HCT116 (cell line): ENCODE results near the gene GAD2. TPM values are rescaled to one million over a fixed set of nuclear protein-coding genes. Genes with fewer than 3 reads are reported as not detected.

Experiments
- ATAC-seq: fragments of 200-7000 bp; cut with Tn5 transposase; 2 replicates; pipeline ENCODE4 v1.9.1; 2020; ENCODE audit warnings: mild to moderate bottlenecking, moderate library complexity
- BruUV-seq: library from RNA; stranded (reverse); fragments of 400-500 nt; replicated peaks from 2 replicates; lab custom pipeline; 2021; lab: Mats Ljungman, UMichigan
- CTCF ChIA-PET: fragments of 300-600 bp; sonication (Branson Sonifier 250); formaldehyde crosslinking; loops from one replicate; lab custom pipeline; 2021; ENCODE audit warnings: antibody characterized with exemption; lab: Charles Lee
- POLR2A ChIA-PET: fragments of 300-600, 350-600 bp; sonication (Branson Sonifier 250); formaldehyde crosslinking; loops from one replicate; lab custom pipeline; 2021; ENCODE audit warnings: antibody characterized with exemption; lab: Charles Lee
- RAD21 ChIA-PET, 2 experiments: fragments of 300-600 bp; sonication (Branson Sonifier 250); formaldehyde crosslinking; loops; one replicate each; lab custom pipeline; 2023; ENCODE audit warnings: low total read pairs in 2 of 2; ENCODE audit not compliant: uncharacterized antibody in 2 of 2, unreplicated experiment in 2 of 2, low non-redundant PET in 1 of 2; lab: Charles Lee
- DNase-seq: peaks from one replicate; pipeline ENCODE4 v3.0.0-alpha.2; 2010; ENCODE audit warnings: low read depth, low spot score
- H2AFZ ChIP-seq: fragments of 200-600 bp; shearing (Covaris generic), sonication (generic); 2 replicates; pipeline ENCODE4 v1.6.1; 2017; ENCODE audit warnings: low read depth, mixed run types, mixed read lengths, antibody characterized with exemption, low read length; ENCODE audit not compliant: poor library complexity, severe bottlenecking
- H3K27ac ChIP-seq: 2 replicates; pipeline ENCODE4 v1.5.1; 2012; ENCODE audit warnings: low read depth, low read length
- H3K27me3 ChIP-seq: fragments of 200-600 bp; sonication (generic); 2 replicates; pipeline ENCODE4 v1.6.1; 2016; ENCODE audit warnings: mixed run types, low read length, mixed read lengths; ENCODE audit not compliant: insufficient read depth
- H3K36me3 ChIP-seq, 2 experiments: fragments of 200-500 bp in 1 of 2; fragments of 200-600 bp in 1 of 2; sonication (Bioruptor generic) in 1 of 2; sonication (generic) in 1 of 2; 2 replicates each; pipeline versions ENCODE4 v1.5.1 to v1.6.1; 2014 to 2016; ENCODE audit warnings: low read length in 2 of 2, inconsistent platforms in 1 of 2, mixed read lengths in 1 of 2, mixed run types in 1 of 2; ENCODE audit not compliant: insufficient read depth in 2 of 2, control insufficient read depth in 1 of 2
- H3K4me1 ChIP-seq, 2 experiments: fragments of 200-600 bp in 1 of 2; sonication (generic) in 1 of 2; 2 replicates each; pipeline versions ENCODE4 v1.5.1 to v1.6.1; 2012 to 2017; ENCODE audit warnings: low read length in 2 of 2, inconsistent platforms in 1 of 2, mild to moderate bottlenecking in 1 of 2, mixed read lengths in 1 of 2, mixed run types in 1 of 2, moderate library complexity in 1 of 2; ENCODE audit not compliant: insufficient read depth in 2 of 2, control insufficient read depth in 1 of 2
- H3K4me2 ChIP-seq: fragments of 200-600 bp; sonication (generic); 2 replicates; pipeline ENCODE4 v1.6.1; 2017; ENCODE audit warnings: mixed run types, low read length, mixed read lengths
- H3K4me3 ChIP-seq, 2 experiments: fragments of 200-600 bp in 1 of 2; sonication (generic) in 1 of 2; replicated peaks in 1 of 2; 2 replicates each; pipeline ENCODE4 v1.5.1; 2011 to 2016; ENCODE audit warnings: low read length in 2 of 2, control low read depth in 1 of 2, low read depth in 1 of 2, mild to moderate bottlenecking in 1 of 2, mixed read lengths in 1 of 2, mixed run types in 1 of 2
- H3K79me2 ChIP-seq: fragments of 200-600 bp; sonication (generic); 2 replicates; pipeline ENCODE4 v1.6.1; 2017; ENCODE audit warnings: mild to moderate bottlenecking, mixed run types, low read length, moderate library complexity, mixed read lengths; ENCODE audit not compliant: insufficient read depth
- H3K9ac ChIP-seq: fragments of 200-600 bp; sonication (generic); 2 replicates; pipeline ENCODE4 v1.6.1; 2016; ENCODE audit warnings: low read length, mixed read lengths
- H3K9me2 ChIP-seq: fragments of 200-600 bp; sonication (generic), shearing (Covaris generic); 2 replicates; pipeline ENCODE4 v1.6.1; 2017; ENCODE audit warnings: mixed run types, mild to moderate bottlenecking, moderate library complexity; ENCODE audit not compliant: insufficient read depth
- H3K9me3 ChIP-seq, 2 experiments: fragments of 200-500 bp in 1 of 2; fragments of 200-600 bp in 1 of 2; sonication (Bioruptor generic) in 1 of 2; sonication (generic) in 1 of 2; 2 replicates each; pipeline ENCODE4 v1.6.1; 2014 to 2017; ENCODE audit warnings: low read length in 2 of 2, mixed read lengths in 2 of 2, inconsistent platforms in 1 of 2, low read depth in 1 of 2, mild to moderate bottlenecking in 1 of 2, mixed run types in 1 of 2, moderate library complexity in 1 of 2; ENCODE audit not compliant: control insufficient read depth in 1 of 2, insufficient read depth in 1 of 2
- H4K20me1 ChIP-seq: fragments of 200-600 bp; sonication (generic), shearing (Covaris generic); 2 replicates; pipeline ENCODE4 v1.6.1; 2017; ENCODE audit warnings: mixed run types, mild to moderate bottlenecking, moderate library complexity; ENCODE audit not compliant: insufficient read depth
- CEBPB ChIP-seq: IDR thresholded peaks from 2 replicates; pipeline ENCODE4 v1.6.1; 2012; ENCODE audit warnings: low read depth
- EZH2 ChIP-seq: fragments of 200-600 bp; sonication (generic); IDR thresholded peaks from 2 replicates; pipeline ENCODE4 v1.6.1; 2017; ENCODE audit warnings: antibody characterized with exemption, mixed run types
- EZH2phosphoT487 ChIP-seq: fragments of 200-600 bp; IDR thresholded peaks from 2 replicates; pipeline ENCODE4 v1.6.1; 2018; ENCODE audit warnings: antibody characterized with exemption, borderline replicate concordance
- JUND ChIP-seq: IDR thresholded peaks from 2 replicates; pipeline ENCODE4 v1.6.1; 2012
- POLR2AphosphoS5 ChIP-seq: IDR thresholded peaks from 2 replicates; pipeline ENCODE4 v1.6.1; 2011; ENCODE audit warnings: mild to moderate bottlenecking, low read depth, low read length, moderate library complexity
- RAD21 ChIP-seq: IDR thresholded peaks from 2 replicates; pipeline ENCODE4 v1.6.1; 2012; ENCODE audit warnings: low read depth, mild to moderate bottlenecking
- TCF7L2 ChIP-seq: IDR thresholded peaks from 2 replicates; pipeline ENCODE4 v1.7.0; 2011; ENCODE audit warnings: borderline replicate concordance, inconsistent platforms; ENCODE audit not compliant: insufficient read depth, insufficient read length; ENCODE audit errors: extremely low read depth
- ZFX ChIP-seq: fragments of 450-650 bp; IDR thresholded peaks from 2 replicates; pipeline ENCODE4 v1.6.1; 2017
- intact Hi-C: fragments of 100-400 bp; cut with micrococcal nuclease; formaldehyde crosslinking; loops from 2 replicates; pipeline ENCODE4 v1.10.0; 2022
- total RNA-seq: library from RNA; stranded (reverse); gene quantifications from one replicate; pipeline ENCODE4 v1.2.1, GENCODE V29; 2021; ENCODE audit not compliant: unreplicated experiment
- TF ChIP-seq, protein P1 (sequence below): IDR thresholded peaks from 2 replicates; pipeline ENCODE4 v1.6.1; 2012; ENCODE audit warnings: low read depth
- TF ChIP-seq, protein P2 (sequence below), 3 experiments: fragments of 200-600 bp in 1 of 3; sonication (generic) in 1 of 3; IDR thresholded peaks in 2 of 3; conservative IDR thresholded peaks in 1 of 3; 2 replicates each; pipeline ENCODE4 v1.5.1; 2012 to 2017; ENCODE audit warnings: low read depth in 2 of 3, low read length in 2 of 3, antibody characterized with exemption in 1 of 3, borderline replicate concordance in 1 of 3, control low read depth in 1 of 3, mild to moderate bottlenecking in 1 of 3, mixed read lengths in 1 of 3, mixed run types in 1 of 3, moderate library complexity in 1 of 3; ENCODE audit not compliant: insufficient read depth in 1 of 3
- TF ChIP-seq, protein P3 (sequence below): IDR thresholded peaks from 2 replicates; pipeline ENCODE4 v1.6.1; 2011; ENCODE audit warnings: mild to moderate bottlenecking, low read length, moderate library complexity; ENCODE audit not compliant: insufficient replicate concordance; ENCODE audit errors: extremely low read depth

Gene GAD2
- total RNA-seq, 1 experiment from 2014 or later, result not detected

DNA sequence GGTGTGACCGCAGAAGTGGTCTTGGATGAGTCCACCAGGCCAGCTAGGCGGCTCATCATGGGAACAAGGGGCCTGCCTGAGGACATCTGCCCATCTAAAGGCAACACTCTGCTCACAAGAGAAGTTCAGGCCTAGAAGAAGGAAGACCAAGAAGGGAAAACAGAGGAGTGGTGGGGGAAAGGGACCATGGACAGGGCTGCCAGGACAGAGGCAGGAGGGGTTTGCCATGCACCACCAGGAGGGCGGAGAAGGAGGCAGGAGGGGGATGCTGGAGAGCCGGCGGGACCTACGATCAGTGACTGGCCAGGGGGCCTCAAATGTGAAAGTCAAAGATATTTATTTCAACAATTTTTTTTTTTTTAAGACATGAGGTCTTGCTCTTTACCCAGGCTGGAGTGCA, 33.1 kb downstream of the GAD2 start:
- Histone ChIP-seq H3K9me3 (no peaks in the 10 kb centered on the region), H3K27me3 (peaks cover under 1% of the 10 kb centered on the region; the same call in 1 of the 2 replicates), H3K36me3 (no peaks in the 10 kb centered on the region), H4K20me1 (no peaks in the 10 kb centered on the region), H3K9me2 (no peaks in the 10 kb centered on the region), H3K4me3 (no peak overlapping the region), H2AFZ (no peak overlapping the region), H3K4me2 (no peak overlapping the region), H3K9ac (no peak overlapping the region), H3K27ac (no peak overlapping the region), H3K79me2 (no peaks in the 10 kb centered on the region), H3K4me1 (no peaks in the 10 kb centered on the region)
- ChIA-PET RAD21 (no interaction called here), CTCF (no interaction called here), POLR2A (no interaction called here)
- ATAC-seq (no peak), DNase-seq (no peak)
- TF ChIP-seq POLR2AphosphoS5, result no peak
- no peak for TF ChIP-seq EZH2phosphoT487
- TF ChIP-seq, protein P1, sequence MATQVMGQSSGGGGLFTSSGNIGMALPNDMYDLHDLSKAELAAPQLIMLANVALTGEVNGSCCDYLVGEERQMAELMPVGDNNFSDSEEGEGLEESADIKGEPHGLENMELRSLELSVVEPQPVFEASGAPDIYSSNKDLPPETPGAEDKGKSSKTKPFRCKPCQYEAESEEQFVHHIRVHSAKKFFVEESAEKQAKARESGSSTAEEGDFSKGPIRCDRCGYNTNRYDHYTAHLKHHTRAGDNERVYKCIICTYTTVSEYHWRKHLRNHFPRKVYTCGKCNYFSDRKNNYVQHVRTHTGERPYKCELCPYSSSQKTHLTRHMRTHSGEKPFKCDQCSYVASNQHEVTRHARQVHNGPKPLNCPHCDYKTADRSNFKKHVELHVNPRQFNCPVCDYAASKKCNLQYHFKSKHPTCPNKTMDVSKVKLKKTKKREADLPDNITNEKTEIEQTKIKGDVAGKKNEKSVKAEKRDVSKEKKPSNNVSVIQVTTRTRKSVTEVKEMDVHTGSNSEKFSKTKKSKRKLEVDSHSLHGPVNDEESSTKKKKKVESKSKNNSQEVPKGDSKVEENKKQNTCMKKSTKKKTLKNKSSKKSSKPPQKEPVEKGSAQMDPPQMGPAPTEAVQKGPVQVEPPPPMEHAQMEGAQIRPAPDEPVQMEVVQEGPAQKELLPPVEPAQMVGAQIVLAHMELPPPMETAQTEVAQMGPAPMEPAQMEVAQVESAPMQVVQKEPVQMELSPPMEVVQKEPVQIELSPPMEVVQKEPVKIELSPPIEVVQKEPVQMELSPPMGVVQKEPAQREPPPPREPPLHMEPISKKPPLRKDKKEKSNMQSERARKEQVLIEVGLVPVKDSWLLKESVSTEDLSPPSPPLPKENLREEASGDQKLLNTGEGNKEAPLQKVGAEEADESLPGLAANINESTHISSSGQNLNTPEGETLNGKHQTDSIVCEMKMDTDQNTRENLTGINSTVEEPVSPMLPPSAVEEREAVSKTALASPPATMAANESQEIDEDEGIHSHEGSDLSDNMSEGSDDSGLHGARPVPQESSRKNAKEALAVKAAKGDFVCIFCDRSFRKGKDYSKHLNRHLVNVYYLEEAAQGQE, result no peak
- no peak for TF ChIP-seq CEBPB
- TF ChIP-seq ZFX, result no peak
- no peak for TF ChIP-seq EZH2
- TF ChIP-seq, protein P2, sequence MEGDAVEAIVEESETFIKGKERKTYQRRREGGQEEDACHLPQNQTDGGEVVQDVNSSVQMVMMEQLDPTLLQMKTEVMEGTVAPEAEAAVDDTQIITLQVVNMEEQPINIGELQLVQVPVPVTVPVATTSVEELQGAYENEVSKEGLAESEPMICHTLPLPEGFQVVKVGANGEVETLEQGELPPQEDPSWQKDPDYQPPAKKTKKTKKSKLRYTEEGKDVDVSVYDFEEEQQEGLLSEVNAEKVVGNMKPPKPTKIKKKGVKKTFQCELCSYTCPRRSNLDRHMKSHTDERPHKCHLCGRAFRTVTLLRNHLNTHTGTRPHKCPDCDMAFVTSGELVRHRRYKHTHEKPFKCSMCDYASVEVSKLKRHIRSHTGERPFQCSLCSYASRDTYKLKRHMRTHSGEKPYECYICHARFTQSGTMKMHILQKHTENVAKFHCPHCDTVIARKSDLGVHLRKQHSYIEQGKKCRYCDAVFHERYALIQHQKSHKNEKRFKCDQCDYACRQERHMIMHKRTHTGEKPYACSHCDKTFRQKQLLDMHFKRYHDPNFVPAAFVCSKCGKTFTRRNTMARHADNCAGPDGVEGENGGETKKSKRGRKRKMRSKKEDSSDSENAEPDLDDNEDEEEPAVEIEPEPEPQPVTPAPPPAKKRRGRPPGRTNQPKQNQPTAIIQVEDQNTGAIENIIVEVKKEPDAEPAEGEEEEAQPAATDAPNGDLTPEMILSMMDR (IDR thresholded peaks at IDR 0.05 in 2 of 3, conservative IDR thresholded peaks at IDR 0.05 in 1 of 3; ENCODE audit: borderline replicate concordance in 1 of 3, insufficient read depth in 1 of 3, low read depth in 2 of 3, low read length in 2 of 3), result no peak
- no peak for TF ChIP-seq JUND
- no peak for TF ChIP-seq TCF7L2
- TF ChIP-seq, protein P3, sequence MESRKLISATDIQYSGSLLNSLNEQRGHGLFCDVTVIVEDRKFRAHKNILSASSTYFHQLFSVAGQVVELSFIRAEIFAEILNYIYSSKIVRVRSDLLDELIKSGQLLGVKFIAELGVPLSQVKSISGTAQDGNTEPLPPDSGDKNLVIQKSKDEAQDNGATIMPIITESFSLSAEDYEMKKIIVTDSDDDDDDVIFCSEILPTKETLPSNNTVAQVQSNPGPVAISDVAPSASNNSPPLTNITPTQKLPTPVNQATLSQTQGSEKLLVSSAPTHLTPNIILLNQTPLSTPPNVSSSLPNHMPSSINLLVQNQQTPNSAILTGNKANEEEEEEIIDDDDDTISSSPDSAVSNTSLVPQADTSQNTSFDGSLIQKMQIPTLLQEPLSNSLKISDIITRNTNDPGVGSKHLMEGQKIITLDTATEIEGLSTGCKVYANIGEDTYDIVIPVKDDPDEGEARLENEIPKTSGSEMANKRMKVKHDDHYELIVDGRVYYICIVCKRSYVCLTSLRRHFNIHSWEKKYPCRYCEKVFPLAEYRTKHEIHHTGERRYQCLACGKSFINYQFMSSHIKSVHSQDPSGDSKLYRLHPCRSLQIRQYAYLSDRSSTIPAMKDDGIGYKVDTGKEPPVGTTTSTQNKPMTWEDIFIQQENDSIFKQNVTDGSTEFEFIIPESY, result no peak
- TF ChIP-seq RAD21, result no peak
- BruUV-seq, result no TSS peak
- intact Hi-C loops, result no loop called here
